Measurements from ENCODE around the gene LRIG1. TPM values are rescaled to one million over a fixed set of nuclear protein-coding genes. Genes with fewer than 3 reads are reported as not detected.

Gene LRIG1
- total and polyA plus RNA-seq, 10 of the 15 experiments (the other 5 are each of a cell fraction or from before 2014, with no cell fraction given) = 0.84 to 16.4 (median 8.1) TPM

- intact Hi-C loops (cut with micrococcal nuclease; ENCODE audit: unreplicated experiment) (no loop called here), in situ Hi-C loops (cut with MboI) (no loop called here)
- ATAC-seq (no peak), DNase-seq (ENCODE audit: low read depth, low spot score) (no peak), FAIRE-seq (no peak)
- no TSS peak for BruUV-seq (replicated peaks)
- ChIA-PET SMC1A (ENCODE audit: uncharacterized antibody, unreplicated experiment) (interaction anchor here (3.0 kb wide), 1 partner anchor 17 kb away, joined by 10 read pairs; no protein-coding TSS in a partner anchor), RAD21 (ENCODE audit: unreplicated experiment) (no interaction called here), CTCF (no interaction called here), POLR2A (no interaction called here)
- Histone ChIP-seq H2AFZ (ENCODE audit: control insufficient read depth, low read depth, low read length) (no peak overlapping the region), H4K20me1 (ENCODE audit: control insufficient read depth, insufficient read depth) (no peaks in the 10 kb centered on the region), H3K9ac (ENCODE audit: control insufficient read depth, insufficient read depth, low read length) (no peak overlapping the region), H3K9me3 (replicated peaks; ENCODE audit: control insufficient read depth, insufficient read depth, low read length) (no peaks in the 10 kb centered on the region), H3K4me2 (ENCODE audit: control insufficient read depth, insufficient read depth) (no peak overlapping the region), H3K4me3 (no peak overlapping the region), H3K79me2 (ENCODE audit: control insufficient read depth, insufficient read depth, low read length) (no peaks in the 10 kb centered on the region), H3K27me3 (replicated peaks in 1 of 2; ENCODE audit: control insufficient read depth in 2 of 2, insufficient read depth in 2 of 2, low read length in 1 of 2) (no peaks in the 10 kb centered on the region), H3K27ac (ENCODE audit: control insufficient read depth, insufficient read depth) (no peak overlapping the region), H3K4me1 (ENCODE audit: control insufficient read depth, insufficient read depth, low read length) (peaks cover 9% of the 10 kb centered on the region), H3K36me3 (ENCODE audit: control insufficient read depth in 2 of 2, insufficient read depth in 2 of 2, low read length in 1 of 2) (no peaks in the 10 kb centered on the region; a peak in 1 of 4 replicates)
- 72% methylated on average over 6 of the region's 6 CpGs for WGBS (ENCODE audit: insufficient coverage, insufficient replicate concordance, low lambda C conversion rate, missing lambda C conversion rate)
- TF ChIP-seq KLF5 (IDR thresholded peaks at IDR 0.05; ENCODE audit: partially characterized antibody) = no peak
- TF ChIP-seq BCL11A (IDR thresholded peaks at IDR 0.05; ENCODE audit: low read depth, low read length) = no peak
- TF ChIP-seq CREB1 (IDR thresholded peaks at IDR 0.05; ENCODE audit: low read depth) = no peak
- no peak for TF ChIP-seq CBX5 (IDR thresholded peaks at IDR 0.05; ENCODE audit: low read depth)
- no peak for TF ChIP-seq RFX5 (IDR thresholded peaks at IDR 0.05; ENCODE audit: low read depth, low read length)
- TF ChIP-seq IRF4 (IDR thresholded peaks at IDR 0.05; ENCODE audit: low read depth, low read length) = no peak
- TF ChIP-seq IKZF1 (conservative IDR thresholded peaks at IDR 0.05) = no peak
- TF ChIP-seq NFIC (IDR thresholded peaks at IDR 0.05; ENCODE audit: low read depth, low read length) = no peak
- TF ChIP-seq RAD51 (IDR thresholded peaks at IDR 0.05) = no peak
- no peak for TF ChIP-seq CTCF (IDR thresholded peaks at IDR 0.05 in 2 of 3, conservative IDR thresholded peaks at IDR 0.05 in 1 of 3; ENCODE audit: control insufficient read depth in 2 of 3, extremely low read depth in 1 of 3, insufficient read depth in 1 of 3, low read depth in 3 of 3, low read length in 3 of 3)
- no peak for TF ChIP-seq JUNB (IDR thresholded peaks at IDR 0.05)
- no peak for TF ChIP-seq MAX (IDR thresholded peaks at IDR 0.05; ENCODE audit: low read depth, low read length)
- no peak for TF ChIP-seq NFXL1 (IDR thresholded peaks at IDR 0.05; ENCODE audit: borderline replicate concordance)
- no peak for TF ChIP-seq MXI1 (IDR thresholded peaks at IDR 0.05; ENCODE audit: low read depth, low read length)
- no peak for TF ChIP-seq CEBPB (IDR thresholded peaks at IDR 0.05; ENCODE audit: borderline replicate concordance in 1 of 2, low read depth in 2 of 2, low read length in 2 of 2)
- no peak for TF ChIP-seq HSF1 (IDR thresholded peaks at IDR 0.05; ENCODE audit: low read depth, low read length)
- TF ChIP-seq SMC3 (IDR thresholded peaks at IDR 0.05; ENCODE audit: borderline replicate concordance, low read length) = no peak
These were observed 49.1 kb downstream of the LRIG1 start for GRCh38 chr3:66451766-66452165.
